Sigmoid colon (tissue), 4 donors: Measurements from ENCODE around the gene SAMD11.

Experiments used
- EP300 ChIP-seq, 4 donors: sonication (generic); formaldehyde crosslinking; IDR thresholded peaks; one replicate each; pipeline ENCODE4 v1.6.1; 2017; ENCODE audit warnings: antibody characterized with exemption in 4 of 4
- POLR2AphosphoS5 ChIP-seq, 4 donors: sonication (generic); formaldehyde crosslinking; IDR thresholded peaks; one replicate each; pipeline ENCODE4 v1.6.1; 2017; ENCODE audit warnings: antibody characterized with exemption in 4 of 4

DNA sequence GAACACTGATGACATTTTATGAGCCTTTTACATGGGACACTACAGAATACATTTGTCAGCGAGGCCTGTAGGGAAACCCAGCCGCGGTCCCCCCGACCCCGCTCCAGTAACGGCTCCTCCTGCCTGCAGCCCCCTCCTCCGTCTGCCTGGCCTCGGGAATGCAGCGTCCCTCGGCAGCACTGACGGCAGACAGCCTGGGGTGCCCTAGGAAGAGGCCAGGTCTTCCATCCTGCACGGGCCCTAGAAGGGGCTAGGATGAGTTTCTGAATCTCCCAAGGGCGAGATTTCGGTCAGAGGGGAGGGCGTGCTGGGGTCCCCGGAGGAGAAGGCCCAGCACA, 8.4 kb downstream of the SAMD11 start:
- TF ChIP-seq EP300 (IDR thresholded peaks at IDR 0.05) (no peak), POLR2AphosphoS5 (IDR thresholded peaks at IDR 0.05) (no peak)
